Endothelial cell (in vitro differentiated cells): ENCODE results near the gene SAMD10. TPM values are rescaled to one million over a fixed set of nuclear protein-coding genes. Genes with fewer than 3 reads are reported as not detected.

Experiments
- DNase-seq: peaks from one replicate; pipeline ENCODE4 v3.0.0; 2021; ENCODE audit warnings: low spot score
- H3K27ac Mint-ChIP-seq: one replicate; pipeline ENCODE4 v1.8.0; 2021; ENCODE audit warnings: mixed read lengths, inconsistent platforms; ENCODE audit not compliant: unreplicated experiment
- H3K27me3 Mint-ChIP-seq: one replicate; pipeline ENCODE4 v1.8.0; 2021; ENCODE audit warnings: mild to moderate bottlenecking, moderate library complexity, mixed read lengths, inconsistent platforms; ENCODE audit not compliant: unreplicated experiment
- H3K36me3 Mint-ChIP-seq: one replicate; pipeline ENCODE4 v1.8.0; 2021; ENCODE audit warnings: mild to moderate bottlenecking, low read depth, mixed read lengths, inconsistent platforms; ENCODE audit not compliant: unreplicated experiment
- H3K4me1 Mint-ChIP-seq: one replicate; pipeline ENCODE4 v1.8.0; 2021; ENCODE audit warnings: mild to moderate bottlenecking, mixed read lengths, inconsistent platforms; ENCODE audit not compliant: unreplicated experiment
- H3K4me3 Mint-ChIP-seq: one replicate; pipeline ENCODE4 v1.8.0; 2021; ENCODE audit warnings: mild to moderate bottlenecking, mixed read lengths, inconsistent platforms; ENCODE audit not compliant: unreplicated experiment
- H3K9me3 Mint-ChIP-seq: one replicate; pipeline ENCODE4 v1.8.0; 2021; ENCODE audit warnings: mixed read lengths, inconsistent platforms; ENCODE audit not compliant: unreplicated experiment
- total RNA-seq: library from RNA; stranded (reverse); fragmentation: NEBNext Ultra II Directional; extraction: Animal tissue kit (Norgen Biotek cat#: 25700); gene quantifications from one replicate; pipeline ENCODE4 v1.2.1, GENCODE V29; 2021; ENCODE audit not compliant: unreplicated experiment
- TF ChIP-seq, protein P1 (sequence below): fragments of 200-600 bp; sonication (generic); IDR thresholded peaks from one replicate; pipeline ENCODE4 v1.5.0; 2021; ENCODE audit warnings: antibody characterized with exemption; ENCODE audit not compliant: unreplicated experiment

Gene SAMD10
- total RNA-seq, 1 donor from 2014 or later: 5.0 TPM

DNA sequence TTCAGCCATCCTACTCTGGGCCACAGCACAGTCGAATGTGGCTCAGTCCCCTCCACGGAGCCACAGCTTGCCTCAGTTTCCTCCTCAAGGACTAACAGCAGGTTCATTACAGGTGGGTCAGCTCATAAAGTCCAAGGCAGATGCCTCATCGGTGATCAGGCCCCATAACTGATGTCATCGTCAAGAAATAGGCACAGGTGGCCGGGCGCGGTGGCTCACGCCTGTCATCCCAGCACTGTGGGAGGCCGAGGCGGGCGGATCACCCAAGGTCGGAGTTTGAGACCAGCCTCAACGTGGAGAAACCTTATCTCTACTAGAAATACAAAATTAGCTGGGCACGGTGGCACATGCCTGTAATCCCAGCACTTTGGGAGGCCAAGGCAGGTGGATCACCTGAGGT lies 26.7 kb downstream of the SAMD10 start:
- H3K4me3 Mint-ChIP-seq: no peak overlapping the region
- H3K4me1 Mint-ChIP-seq: peaks cover 18% of the 10 kb centered on the region
- H3K36me3 Mint-ChIP-seq: no peaks in the 10 kb centered on the region
- no peak for DNase-seq
- no peaks in the 10 kb centered on the region for H3K9me3 Mint-ChIP-seq
- H3K27me3 Mint-ChIP-seq: peaks cover 31% of the 10 kb centered on the region
- no peak overlapping the region for H3K27ac Mint-ChIP-seq
- TF ChIP-seq, protein P1, sequence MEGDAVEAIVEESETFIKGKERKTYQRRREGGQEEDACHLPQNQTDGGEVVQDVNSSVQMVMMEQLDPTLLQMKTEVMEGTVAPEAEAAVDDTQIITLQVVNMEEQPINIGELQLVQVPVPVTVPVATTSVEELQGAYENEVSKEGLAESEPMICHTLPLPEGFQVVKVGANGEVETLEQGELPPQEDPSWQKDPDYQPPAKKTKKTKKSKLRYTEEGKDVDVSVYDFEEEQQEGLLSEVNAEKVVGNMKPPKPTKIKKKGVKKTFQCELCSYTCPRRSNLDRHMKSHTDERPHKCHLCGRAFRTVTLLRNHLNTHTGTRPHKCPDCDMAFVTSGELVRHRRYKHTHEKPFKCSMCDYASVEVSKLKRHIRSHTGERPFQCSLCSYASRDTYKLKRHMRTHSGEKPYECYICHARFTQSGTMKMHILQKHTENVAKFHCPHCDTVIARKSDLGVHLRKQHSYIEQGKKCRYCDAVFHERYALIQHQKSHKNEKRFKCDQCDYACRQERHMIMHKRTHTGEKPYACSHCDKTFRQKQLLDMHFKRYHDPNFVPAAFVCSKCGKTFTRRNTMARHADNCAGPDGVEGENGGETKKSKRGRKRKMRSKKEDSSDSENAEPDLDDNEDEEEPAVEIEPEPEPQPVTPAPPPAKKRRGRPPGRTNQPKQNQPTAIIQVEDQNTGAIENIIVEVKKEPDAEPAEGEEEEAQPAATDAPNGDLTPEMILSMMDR: no peak

DNA sequence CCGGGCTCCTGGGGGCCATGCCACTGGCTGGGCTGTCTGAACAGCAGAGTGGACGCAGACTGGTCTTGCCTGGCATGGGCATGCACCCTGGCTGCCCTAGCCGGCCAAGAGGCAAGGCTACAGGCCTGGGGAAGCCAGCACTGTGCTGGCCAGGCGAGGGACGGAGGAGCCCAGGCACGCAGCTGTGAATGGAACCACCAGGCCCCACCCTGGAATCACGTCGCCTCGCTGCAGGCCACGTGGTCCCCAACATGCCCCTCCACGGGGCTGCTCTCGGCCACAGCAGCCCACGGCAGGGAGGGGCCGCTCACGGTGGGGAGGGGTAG lies 27.3 kb downstream of the SAMD10 start:
- Mint-ChIP-seq H3K36me3 (peaks cover under 1% of the 10 kb centered on the region), H3K27ac (no peak overlapping the region), H3K27me3 (peaks cover 31% of the 10 kb centered on the region), H3K4me1 (peaks cover 20% of the 10 kb centered on the region), H3K9me3 (no peaks in the 10 kb centered on the region), H3K4me3 (no peak overlapping the region)
- TF ChIP-seq, protein P1: no peak
- no peak for DNase-seq

DNA sequence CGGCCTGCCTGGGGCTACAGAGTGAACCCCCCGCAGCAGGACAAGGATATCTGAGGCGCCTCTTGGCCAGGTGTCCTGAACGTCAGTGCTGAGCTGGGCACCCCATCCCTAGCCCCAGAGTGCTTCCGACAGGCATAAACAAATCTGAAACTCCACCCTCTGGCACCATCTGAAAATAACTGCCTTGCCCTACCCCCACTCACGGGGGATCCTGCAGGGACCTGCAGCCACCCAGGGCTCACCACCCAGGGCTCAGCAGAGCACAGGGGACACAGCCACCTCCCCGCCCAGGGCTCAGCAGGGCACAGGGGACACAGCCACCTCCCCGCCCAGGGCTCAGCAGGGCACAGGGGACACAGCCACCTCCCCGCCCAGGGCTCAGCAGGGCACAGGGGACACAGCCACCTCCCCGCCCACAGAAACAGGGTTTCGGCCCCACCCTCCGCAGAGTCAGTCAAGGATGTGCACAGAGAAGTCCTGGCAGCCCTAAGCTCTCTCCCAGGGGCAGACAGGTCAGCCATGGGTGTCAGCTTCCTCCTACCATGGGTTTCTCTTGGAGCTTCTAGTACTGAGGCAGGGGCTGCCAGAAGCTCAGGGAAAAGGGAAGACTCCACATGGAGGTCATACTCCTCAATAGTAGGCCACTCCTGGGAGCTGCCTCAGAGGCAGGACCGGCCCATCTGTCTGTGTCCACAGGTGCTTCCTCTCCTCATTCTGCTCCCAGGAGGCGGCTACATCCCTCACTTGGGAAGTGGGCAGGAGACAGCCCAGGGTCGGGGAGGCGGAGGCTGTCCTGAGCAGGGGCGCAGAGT lies 27.8 kb downstream of the SAMD10 start:
- H3K27me3 Mint-ChIP-seq: peaks cover 33% of the 10 kb centered on the region
- H3K36me3 Mint-ChIP-seq: peaks cover 5% of the 10 kb centered on the region
- no peak overlapping the region for H3K4me3 Mint-ChIP-seq
- DNase-seq: no peak
- H3K27ac Mint-ChIP-seq: no peak overlapping the region
- peaks cover 23% of the 10 kb centered on the region for H3K4me1 Mint-ChIP-seq
- TF ChIP-seq, protein P1: no peak
- no peaks in the 10 kb centered on the region for H3K9me3 Mint-ChIP-seq

DNA sequence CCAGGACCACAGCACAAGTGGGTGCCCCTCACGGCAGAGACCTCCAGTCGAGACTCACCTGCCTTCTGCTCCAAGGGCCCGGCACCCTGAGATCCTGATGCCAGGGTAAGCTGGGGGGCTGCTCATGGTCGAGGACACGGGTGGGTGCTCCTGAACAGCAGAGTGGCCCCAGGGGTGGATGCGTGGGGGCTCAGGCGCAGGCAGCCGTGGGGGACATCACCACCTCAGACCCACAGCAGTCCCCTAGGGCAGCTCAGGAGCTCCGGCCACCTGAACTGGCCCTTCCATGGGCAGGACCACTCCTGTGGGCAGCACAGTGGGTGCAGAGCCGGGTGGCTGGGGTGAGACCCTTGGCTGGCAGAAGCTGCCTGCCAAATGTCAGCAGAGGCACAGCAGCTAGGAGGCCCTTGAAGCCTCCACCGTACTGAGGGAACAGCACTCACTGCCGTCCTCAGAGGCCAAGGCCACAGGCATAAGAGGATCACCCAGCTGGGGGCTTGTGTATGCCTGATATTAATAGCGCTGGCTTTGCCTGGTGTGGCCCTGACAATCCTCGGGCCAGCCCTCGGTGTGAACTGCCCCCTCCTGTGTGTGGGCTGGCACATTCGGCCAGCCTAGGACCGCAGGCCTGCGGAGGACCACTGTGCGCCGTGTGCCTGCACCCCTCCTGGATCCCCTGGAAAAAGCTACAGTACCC lies 28.6 kb downstream of the SAMD10 start:
- Mint-ChIP-seq H3K9me3 (no peaks in the 10 kb centered on the region), H3K27me3 (peaks cover 33% of the 10 kb centered on the region), H3K4me3 (no peak overlapping the region), H3K4me1 (peaks cover 23% of the 10 kb centered on the region), H3K27ac (no peak overlapping the region), H3K36me3 (peaks cover 5% of the 10 kb centered on the region)
- TF ChIP-seq, protein P1: no peak
- DNase-seq: no peak
